HepG2 (cell line): ENCODE results near the gene CHST10. TPM values are rescaled to one million over a fixed set of nuclear protein-coding genes. Genes with fewer than 3 reads are reported as not detected.

Experiments
- ARID4A ChIP-seq: sonication (generic); formaldehyde crosslinking; IDR thresholded peaks from 2 replicates; pipeline ENCODE4 v1.5.0; 2020; ENCODE audit warnings: mild to moderate bottlenecking, missing genetic modification reagents, borderline replicate concordance
- GATAD1 ChIP-seq: IDR thresholded peaks from 2 replicates; pipeline ENCODE4 v1.6.1; 2016; ENCODE audit warnings: missing genetic modification reagents, missing compliant biosample characterization
- HDAC6 ChIP-seq: fragments of 200-600 bp; sonication (generic); IDR thresholded peaks from 2 replicates; pipeline ENCODE4 v1.7.0; 2017; ENCODE audit warnings: mild to moderate bottlenecking, antibody characterized with exemption, low read length, low read depth
- HOXA7 ChIP-seq: sonication (generic); formaldehyde crosslinking; IDR thresholded peaks from 2 replicates; pipeline ENCODE4 v1.8.1; 2022; ENCODE audit warnings: mild to moderate bottlenecking, missing genetic modification reagents, moderate library complexity
- KDM5A ChIP-seq: fragments of 200-600 bp; sonication (generic); IDR thresholded peaks from 2 replicates; pipeline ENCODE4 v1.7.0; 2018; ENCODE audit warnings: antibody characterized with exemption, mild to moderate bottlenecking, low read length, borderline replicate concordance
- KMT2B ChIP-seq: IDR thresholded peaks from 2 replicates; pipeline ENCODE4 v1.6.1; 2016; ENCODE audit warnings: missing genetic modification reagents, missing compliant biosample characterization
- MAFF ChIP-seq: IDR thresholded peaks from 2 replicates; pipeline ENCODE4 v1.6.1; 2011; ENCODE audit warnings: low read depth, low read length, improper control_type of control experiment
- MBNL3 ChIP-seq: fragments of 250-450 bp; sonication (Bioruptor Pico); conservative IDR thresholded peaks from 2 replicates; pipeline ENCODE4 v1.8.0; 2022; ENCODE audit warnings: mild to moderate bottlenecking, inconsistent platforms
- NR2F6 ChIP-seq, 2 experiments: IDR thresholded peaks; 2 replicates each; pipeline ENCODE4 v1.6.1; 2016; ENCODE audit warnings: antibody characterized with exemption in 1 of 2, mild to moderate bottlenecking in 1 of 2
- PRMT3 ChIP-seq: sonication (generic); formaldehyde crosslinking; IDR thresholded peaks from 2 replicates; pipeline ENCODE4 v1.8.1; 2022; ENCODE audit warnings: low read depth, mild to moderate bottlenecking, moderate library complexity, missing genetic modification reagents, borderline replicate concordance
- RNF219 ChIP-seq: sonication (generic); formaldehyde crosslinking; IDR thresholded peaks from 2 replicates; pipeline ENCODE4 v1.5.0; 2020; ENCODE audit warnings: mild to moderate bottlenecking, missing genetic modification reagents
- SIN3B ChIP-seq: fragments of 150-350 bp; IDR thresholded peaks from 2 replicates; pipeline ENCODE4 v1.6.1; 2014; ENCODE audit warnings: low read length
- SMARCC2 ChIP-seq: fragments of 450-650 bp; IDR thresholded peaks from 2 replicates; pipeline ENCODE4 v1.6.1; 2017; ENCODE audit warnings: antibody characterized with exemption, mild to moderate bottlenecking
- SRSF9 ChIP-seq: fragments of 200-400 bp; formaldehyde crosslinking; IDR thresholded peaks from 2 replicates; pipeline ENCODE4 v1.6.1; 2018; ENCODE audit warnings: borderline replicate concordance, mild to moderate bottlenecking, low read depth, low read length; ENCODE audit not compliant: insufficient read depth, poor library complexity, severe bottlenecking
- THRA ChIP-seq: sonication (generic); formaldehyde crosslinking; IDR thresholded peaks from 2 replicates; pipeline ENCODE4 v1.4.0; 2020; ENCODE audit warnings: missing genetic modification reagents, borderline replicate concordance
- ZFAT ChIP-seq: sonication (generic); formaldehyde crosslinking; conservative IDR thresholded peaks from 2 replicates; pipeline ENCODE4 v1.8.1; 2023; ENCODE audit warnings: missing genetic modification reagents, inconsistent platforms
- ZNF576 ChIP-seq: sonication (generic); formaldehyde crosslinking; IDR thresholded peaks from 2 replicates; pipeline ENCODE4 v1.4.0; 2020; ENCODE audit warnings: mild to moderate bottlenecking, missing genetic modification reagents
- ZNF710 ChIP-seq: sonication (generic); formaldehyde crosslinking; IDR thresholded peaks from 2 replicates; pipeline ENCODE4 v1.5.0; 2020; ENCODE audit warnings: mild to moderate bottlenecking, missing genetic modification reagents, borderline replicate concordance
- polyA plus RNA-seq, 8 experiments: library from polyadenylated mRNA; depleted of rRNA in 3 of 8; stranded (reverse) in 7 of 8; unstranded in 1 of 8; fragments of >200 nt; fragmentation: Illumina TruSeq in 4 of 8; extraction: Trizol in 4 of 8; gene quantifications; 2 replicates each; pipeline versions ENCODE4 v1.2.1 to v1.2.3, GENCODE V29; 2011 to 2016; ENCODE audit warnings: low read depth in 4 of 8, missing spikeins in 1 of 8, mixed read lengths in 1 of 8; ENCODE audit not compliant: insufficient read depth in 1 of 8
- total RNA-seq, 5 experiments: library from RNA; depleted of rRNA; stranded (reverse); fragments of >200 nt; fragmentation: Illumina TruSeq; extraction: Trizol; gene quantifications; 2 replicates each; pipeline ENCODE4 v1.2.3, GENCODE V29; 2016; ENCODE audit warnings: low read depth in 1 of 5

The CHST10 gene
- total and polyA plus RNA-seq, 2 of the 13 experiments (the other 11 are each of a cell fraction or from before 2014, with no cell fraction given): 10.5 to 14.2 TPM

- no peak for TF ChIP-seq RNF219
- peak; percentile 49; the same call in 1 of the 2 replicates for TF ChIP-seq KMT2B
- TF ChIP-seq GATAD1 (CRISPR knock-in tag): no peak; the same call in 1 of the 2 replicates
- TF ChIP-seq PRMT3 (CRISPR knock-in tag): no peak
- no peak for TF ChIP-seq HOXA7 (CRISPR knock-in tag)
- no peak for TF ChIP-seq MAFF
- TF ChIP-seq SRSF9: no peak
- no peak; the same call in 1 of the 2 replicates for TF ChIP-seq THRA (CRISPR knock-in tag)
- no peak for TF ChIP-seq MBNL3 (CRISPR knock-in tag)
- no peak; the same call in 1 of the 2 replicates for TF ChIP-seq ZNF710 (CRISPR knock-in tag)
- TF ChIP-seq ARID4A (CRISPR knock-in tag): peak; percentile 39
- TF ChIP-seq ZNF576 (CRISPR knock-in tag): no peak
- TF ChIP-seq SIN3B: no peak
- no peak for TF ChIP-seq SMARCC2
- no peak for TF ChIP-seq HDAC6
- peak; percentile 32; the same call in 1 of the 2 replicates for TF ChIP-seq KDM5A
- TF ChIP-seq NR2F6 (IDR thresholded peaks at IDR 0.05): no peak
- 0 out of 2 replicates have a peak, but pooled peaks have one; percentile 30 for TF ChIP-seq NR2F6 (CRISPR knock-in tag; IDR thresholded peaks at IDR 0.05)
- no peak for TF ChIP-seq ZFAT (CRISPR knock-in tag)
These were observed at the start of gene CHST10 (continued) for GRCh38 chr2:100416935-100417710.
